DMS79 (cell line): ENCODE data around the gene TSHZ1.
"Not testable (repeated sequence)": the region's sequence is repeated elsewhere in the genome, so short reads cannot be mapped to it uniquely, and the experiment has no call there.

Experiments
- DNase-seq: peaks from one replicate; lab custom pipeline; 2025; lab: John Stamatoyannopoulos, UW

Gene TSHZ1

DNA sequence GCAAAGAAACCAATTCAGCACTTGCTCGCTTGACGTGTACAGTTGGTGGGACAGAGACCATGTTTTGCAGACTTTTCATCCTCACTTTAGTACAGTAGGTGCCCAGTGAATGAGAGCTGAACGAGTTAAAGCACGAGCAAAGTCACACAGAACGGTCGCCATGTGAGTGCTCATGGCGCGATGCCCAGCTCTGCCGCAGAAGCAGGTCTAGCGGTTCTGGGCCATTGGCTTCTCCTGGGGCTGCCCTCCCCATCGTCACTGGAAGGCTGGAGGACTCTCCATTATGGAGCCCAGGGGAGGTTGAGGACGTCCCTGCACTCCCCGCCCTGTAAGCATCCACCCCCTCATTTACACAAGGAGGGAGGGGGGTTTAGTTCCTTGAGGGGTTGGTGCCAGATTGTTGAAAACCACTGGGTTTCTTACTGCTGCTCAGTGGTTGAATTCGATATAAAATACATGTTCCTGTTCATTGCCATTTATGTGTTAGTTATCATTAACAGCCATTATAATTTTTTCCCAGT, 26.6 kb upstream of the TSHZ1 start:
- peak; percentile 94 for DNase-seq

DNA sequence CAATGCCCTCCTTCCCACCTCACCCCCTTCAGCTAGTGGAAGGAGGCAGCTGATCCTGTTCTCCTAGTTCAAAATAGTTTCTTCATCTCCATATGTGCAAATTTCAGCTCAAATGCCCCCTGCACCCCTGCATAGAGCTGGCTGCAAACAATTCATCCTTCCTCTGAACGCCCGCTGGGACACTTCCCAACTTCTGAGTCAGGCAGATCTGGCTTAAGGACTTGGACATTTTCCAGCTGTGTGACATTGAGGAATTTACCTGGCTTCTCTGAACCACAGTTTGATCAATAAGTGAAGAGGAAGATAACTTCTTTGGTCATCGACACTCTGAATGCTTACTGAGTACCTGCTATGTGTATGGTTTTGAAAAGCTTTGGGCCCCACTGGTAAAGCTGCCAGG, 25.1 kb upstream of the TSHZ1 start:
- no peak for DNase-seq

DNA sequence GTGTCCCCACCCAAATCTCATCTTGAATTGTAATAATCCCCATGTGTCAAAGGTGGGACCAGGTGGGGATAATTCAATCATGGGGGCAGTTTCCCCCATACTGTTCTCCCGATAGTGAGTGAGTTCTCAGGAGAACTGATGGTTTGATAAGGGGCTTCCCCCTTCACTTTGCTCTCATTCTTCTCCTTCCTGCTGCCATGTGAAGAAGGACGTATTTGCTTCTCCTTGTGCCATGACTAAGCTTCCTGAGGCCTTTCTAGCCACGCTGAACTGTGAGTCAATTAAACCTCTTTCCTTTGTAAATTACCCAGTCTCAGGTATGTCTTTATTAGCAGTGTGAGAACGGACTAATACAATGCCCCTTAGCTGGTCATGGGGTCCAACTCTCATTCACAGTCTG, 22.9 kb upstream of the TSHZ1 start:
- not testable (repeated sequence) for DNase-seq

DNA sequence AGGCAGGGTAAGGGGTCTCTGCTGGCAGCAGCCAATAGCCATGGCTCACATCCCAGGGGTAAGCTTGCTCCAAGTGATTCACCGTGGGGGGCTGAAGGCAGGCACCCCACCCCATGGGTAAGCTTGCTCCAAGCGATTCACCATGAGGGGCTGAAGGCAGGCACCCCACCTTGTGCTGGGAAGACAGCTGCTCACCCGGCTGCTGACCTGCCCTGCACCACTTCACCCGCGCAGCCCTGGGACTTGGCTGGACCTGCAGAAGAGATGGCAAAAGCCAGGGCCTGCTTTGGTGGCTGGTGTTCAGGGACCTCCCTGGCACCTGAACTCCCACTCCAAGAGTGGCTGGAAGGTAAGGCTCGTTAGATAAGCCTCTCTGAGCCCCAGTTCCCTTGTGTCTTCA, 20.9 kb upstream of the TSHZ1 start:
- DNase-seq: no peak

DNA sequence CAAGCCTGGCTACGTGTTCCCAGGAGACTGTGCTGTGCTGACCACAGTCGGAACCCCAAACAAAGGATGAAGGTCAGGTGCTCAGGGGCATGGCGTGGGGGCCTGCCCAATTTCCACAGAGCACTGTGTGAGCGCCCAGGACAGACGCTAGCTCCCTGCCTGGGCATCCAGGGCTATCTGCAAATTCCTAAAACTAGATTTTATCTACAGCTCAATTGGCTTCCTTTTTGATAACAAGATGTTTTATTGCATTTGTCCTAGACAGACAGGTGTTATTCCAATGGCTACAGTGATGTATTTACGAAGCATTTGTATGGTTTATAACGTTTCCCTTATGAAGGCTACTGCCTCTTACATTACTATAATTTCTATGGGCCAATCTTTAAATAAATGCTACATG, 17.7 kb upstream of the TSHZ1 start:
- DNase-seq: no peak

DNA sequence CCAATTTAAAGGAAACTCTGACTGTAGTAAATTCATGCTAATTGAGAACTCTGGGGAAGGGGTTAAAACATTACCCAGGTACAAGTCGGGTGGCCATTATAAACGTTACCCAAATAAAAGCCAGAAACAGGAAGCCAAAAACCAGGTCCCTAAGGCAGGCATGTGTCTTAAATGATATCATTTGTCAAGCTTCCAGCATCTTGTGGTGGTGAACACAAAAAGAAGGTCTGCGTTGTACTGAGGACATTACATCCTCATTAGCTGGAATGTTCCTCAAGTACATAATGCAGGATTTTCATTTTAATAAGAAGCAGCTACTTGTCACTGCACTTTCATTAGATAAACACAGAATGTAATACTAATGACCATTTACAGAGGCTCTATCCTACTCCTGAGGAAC, 12.6 kb upstream of the TSHZ1 start:
- no peak for DNase-seq

DNA sequence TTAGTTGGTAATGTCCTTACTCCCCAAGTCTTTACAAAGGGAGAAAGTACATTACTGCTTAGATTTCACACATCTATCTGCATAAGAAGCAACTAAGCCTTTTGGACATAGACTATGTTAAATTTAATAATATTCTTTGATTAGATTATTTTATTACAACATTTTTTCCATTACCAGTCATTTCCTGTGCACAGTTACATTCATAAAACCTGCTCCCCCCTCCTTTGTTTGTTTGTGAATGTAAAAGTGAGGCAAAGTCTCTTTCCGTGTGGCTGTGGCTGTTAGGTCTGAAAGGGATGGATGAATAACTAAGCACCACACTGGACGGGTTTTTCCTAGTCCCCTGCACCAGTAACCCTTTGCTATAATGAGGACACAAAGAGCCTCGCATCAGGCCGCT, 11.3 kb upstream of the TSHZ1 start:
- no peak for DNase-seq

DNA sequence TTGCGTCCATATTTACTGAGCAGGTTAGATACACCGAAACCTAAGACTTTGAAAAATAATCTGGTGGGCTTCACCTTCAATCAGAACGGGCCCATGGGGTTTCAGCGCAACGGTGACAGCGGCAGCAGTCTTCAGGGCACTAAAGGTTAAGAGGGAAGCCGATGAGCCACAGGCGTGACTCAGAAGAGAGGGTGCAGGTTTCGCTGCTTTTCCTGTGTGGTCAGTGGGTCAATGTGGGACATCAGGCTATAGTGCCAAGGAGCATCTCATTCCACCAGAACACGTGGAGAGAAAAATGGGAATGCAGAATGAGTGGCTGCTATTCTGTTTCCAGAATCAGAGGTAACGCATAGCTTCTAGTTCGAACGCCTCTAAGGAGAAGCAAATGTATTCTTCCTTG, 10.5 kb upstream of the TSHZ1 start:
- DNase-seq: no peak

DNA sequence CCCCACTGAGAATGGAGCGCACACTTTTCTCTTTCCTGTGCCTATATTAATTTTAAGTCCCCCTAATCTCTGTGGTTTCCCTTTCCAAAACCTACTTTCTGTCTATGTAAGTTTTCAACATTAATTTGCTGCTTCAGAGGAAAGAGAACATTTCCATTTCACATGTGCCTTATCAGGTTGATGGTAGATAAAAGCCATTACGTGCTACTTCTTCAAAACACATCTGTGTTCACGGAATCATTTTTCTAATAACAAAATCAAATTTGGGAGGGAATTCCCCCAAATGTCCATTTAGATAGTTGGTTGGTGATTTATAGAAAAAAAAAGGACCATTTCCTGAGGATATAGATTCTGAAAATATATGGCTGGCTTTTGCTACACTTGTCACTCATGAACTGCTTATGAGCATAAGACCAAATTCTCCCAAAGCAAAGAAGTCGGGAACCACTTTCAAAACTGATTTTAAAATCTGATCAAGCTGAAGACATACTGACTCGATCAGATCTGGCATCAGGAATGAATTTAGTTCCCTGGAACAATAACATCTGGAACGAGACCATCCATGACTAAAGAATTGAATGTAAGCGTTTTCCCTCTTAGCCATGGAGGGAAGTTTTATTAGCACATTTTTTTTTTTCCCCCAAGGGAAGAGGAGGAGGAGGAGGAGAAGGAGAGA, 9.9 kb upstream of the TSHZ1 start:
- DNase-seq: no peak

- DNase-seq: peak; percentile 48
Measured at GRCh38 chr18:75201282-75202270, 9.0 kb upstream of the TSHZ1 start.

DNA sequence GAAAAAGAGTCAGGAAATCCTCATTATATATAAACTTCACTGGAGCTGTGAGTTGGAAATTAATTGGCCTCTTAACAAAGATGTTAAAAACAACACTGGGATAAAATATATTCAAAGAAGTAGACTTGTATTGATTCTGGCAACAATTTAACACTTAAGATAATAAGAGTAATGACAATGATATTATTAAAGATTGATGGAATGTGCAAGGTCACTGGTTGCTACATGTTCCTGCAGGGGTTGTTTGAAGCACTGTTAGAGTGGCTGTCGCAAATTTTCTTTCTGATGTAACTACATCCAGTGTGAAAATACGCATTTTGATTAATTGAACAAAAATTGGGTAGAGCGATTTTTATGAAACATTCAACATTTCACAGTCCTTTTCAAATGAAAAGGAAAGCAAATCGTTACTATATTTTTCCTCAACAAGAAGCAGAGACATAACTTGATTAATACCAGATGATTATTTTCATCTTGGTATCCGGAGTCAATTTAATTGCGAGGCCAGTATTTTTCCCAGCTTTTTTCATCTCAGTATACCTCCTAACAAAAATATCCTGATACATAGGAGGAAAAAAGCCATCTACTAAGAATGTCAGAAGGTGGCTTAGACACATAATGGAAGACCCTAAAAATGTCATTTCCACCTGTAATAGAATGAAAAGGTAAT, 7.8 kb upstream of the TSHZ1 start:
- DNase-seq: no peak

- DNase-seq: no peak
Measured at GRCh38 chr18:75203416-75204268, 7.0 kb upstream of the TSHZ1 start.

GRCh38 chr18:75204269-75204731, 6.3 kb upstream of the TSHZ1 start:
- no peak for DNase-seq

DNA sequence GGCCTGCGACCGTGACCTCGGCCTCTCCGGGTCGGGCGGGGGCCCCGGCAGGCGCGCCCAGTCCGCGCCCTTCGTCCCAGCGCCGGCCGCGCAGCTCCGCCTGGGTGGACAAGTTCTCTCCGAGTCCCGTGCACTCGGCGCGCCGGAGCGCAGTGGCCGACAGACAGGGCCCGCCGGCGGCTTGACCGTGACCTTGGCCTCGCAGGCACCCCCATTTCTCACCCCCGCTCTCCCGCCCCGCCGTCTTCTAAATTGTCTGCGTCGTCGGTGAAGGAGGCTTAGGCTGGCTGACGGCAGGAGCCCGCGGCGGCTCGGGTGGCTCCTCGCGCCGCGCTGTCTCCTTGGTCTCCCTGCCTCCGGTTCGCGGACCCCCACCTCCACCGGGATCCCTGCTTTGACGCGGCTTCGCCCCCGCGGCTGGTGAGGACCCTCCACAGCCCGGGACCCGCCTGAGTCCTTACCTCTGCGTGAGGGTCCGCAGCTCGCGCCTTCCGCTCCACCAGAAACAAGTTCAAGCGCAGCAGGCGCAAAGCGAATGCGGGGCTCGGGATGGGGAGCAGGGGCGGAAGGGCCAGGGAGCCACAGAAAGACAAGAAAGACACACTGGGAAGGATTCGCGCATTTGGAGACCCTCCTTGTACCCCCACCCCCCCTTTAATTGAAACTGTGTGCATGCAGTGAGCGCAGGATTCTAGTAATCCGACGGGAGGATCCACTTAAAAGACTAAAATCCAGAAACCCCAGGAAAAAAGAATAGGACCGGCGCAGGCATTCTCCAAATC, 5.7 kb upstream of the TSHZ1 start:
- DNase-seq: no peak

DNA sequence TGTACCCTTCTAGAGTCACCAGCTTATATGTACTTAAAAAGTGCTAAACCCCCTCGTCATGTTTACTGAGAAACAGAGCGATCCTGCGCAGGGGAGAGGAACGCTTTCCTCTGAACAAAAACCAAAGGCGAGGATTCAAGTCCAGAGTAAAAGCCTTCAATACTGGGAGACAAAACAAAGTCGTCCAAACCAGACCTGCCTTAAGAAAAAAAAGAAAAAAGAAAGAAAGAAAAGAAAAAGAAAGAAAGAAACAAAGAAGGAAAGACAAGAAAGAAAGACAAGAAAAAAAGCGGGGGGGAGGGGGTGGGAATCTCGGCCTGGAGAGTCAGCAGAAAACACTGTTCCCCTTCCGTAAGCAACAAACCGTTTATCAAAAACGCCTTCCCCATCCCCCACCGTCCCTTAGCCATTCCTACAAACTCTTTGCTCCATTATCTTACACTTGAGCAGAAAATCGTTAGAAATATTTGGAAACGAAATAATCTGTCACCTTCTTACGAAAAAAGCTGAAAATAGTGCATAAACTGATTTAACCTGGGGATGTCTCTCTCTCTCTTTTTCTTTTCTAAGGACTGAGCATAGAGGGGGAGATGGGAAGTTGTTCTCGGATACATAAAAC, 5.0 kb upstream of the TSHZ1 start:
- no peak for DNase-seq

- no peak for DNase-seq
Measured at GRCh38 chr18:75206452-75207309, 3.9 kb upstream of the TSHZ1 start.

DNA sequence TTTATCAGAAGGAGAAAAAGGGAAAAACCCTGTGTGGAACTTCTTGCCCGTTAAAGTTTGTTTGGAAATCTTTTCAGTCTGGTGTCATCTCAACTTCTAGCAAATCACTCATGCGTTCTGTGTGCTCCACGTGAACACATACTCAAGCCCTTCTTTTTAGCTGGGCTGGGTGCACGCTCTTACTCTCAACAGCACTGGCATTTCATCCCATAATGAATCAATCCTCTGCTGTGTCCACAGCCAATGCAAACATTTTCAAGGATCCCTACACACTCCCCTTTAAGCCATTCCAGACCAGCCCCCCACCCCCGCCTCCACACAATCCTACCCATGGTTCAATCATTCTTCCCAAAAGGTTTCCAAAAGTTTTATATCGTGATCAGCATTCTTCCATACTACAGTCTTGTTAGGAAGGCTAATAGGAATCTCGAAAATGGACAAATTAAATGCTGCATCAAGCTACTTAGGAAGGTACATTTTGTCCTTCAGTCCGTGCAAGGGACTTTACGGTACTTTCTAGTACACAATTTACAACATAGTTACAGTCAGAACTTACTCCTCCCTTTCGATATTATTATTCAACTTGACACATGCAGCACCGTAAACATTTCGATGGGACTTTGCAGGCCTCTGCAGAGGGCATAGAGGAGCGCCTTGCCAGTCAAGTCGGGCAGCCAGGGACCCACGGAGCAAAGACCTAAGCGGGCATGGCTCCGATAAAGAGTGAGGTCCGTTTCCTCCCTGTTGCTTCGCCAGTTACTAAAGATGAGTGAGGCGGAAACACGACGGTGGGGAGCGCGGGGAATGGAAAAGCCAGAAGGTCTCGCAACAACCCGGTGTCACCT, 3.1 kb upstream of the TSHZ1 start:
- no peak for DNase-seq

- DNase-seq: no peak
Measured at GRCh38 chr18:75208155-75208835, 2.3 kb upstream of the TSHZ1 start.
